Panc1 (cell line): ENCODE data around the gene PCCA. TPM values are rescaled to one million over a fixed set of nuclear protein-coding genes. Genes with fewer than 3 reads are reported as not detected.

ENCODE experiments used
- ATAC-seq: fragments of 200-7000 bp; cut with Tn5 transposase; 2 replicates; pipeline ENCODE4 v1.9.1; 2020; ENCODE audit warnings: mild to moderate bottlenecking, moderate library complexity
- BruUV-seq: library from RNA; stranded (reverse); fragments of 400-500 nt; replicated peaks from 2 replicates; lab custom pipeline; 2021; lab: Mats Ljungman, UMichigan
- CTCF ChIA-PET: fragments of 300-600 bp; sonication (Branson Sonifier 250); formaldehyde crosslinking; loops from one replicate; lab custom pipeline; 2022; ENCODE audit warnings: antibody characterized with exemption; lab: Charles Lee
- POLR2A ChIA-PET: fragments of 300-600 bp; sonication (Branson Sonifier 250); formaldehyde crosslinking; loops from one replicate; lab custom pipeline; 2022; ENCODE audit warnings: antibody characterized with exemption; lab: Charles Lee
- DNase-seq: peaks from one replicate; pipeline ENCODE4 v3.0.0-alpha.2; 2010; ENCODE audit warnings: low read depth, low spot score
- H3K27ac ChIP-seq: 2 replicates; pipeline ENCODE4 v1.5.1; 2011; ENCODE audit warnings: mild to moderate bottlenecking, low read length, inconsistent platforms
- H3K27me3 ChIP-seq: fragments of 200-500 bp; sonication (Bioruptor generic); 2 replicates; pipeline ENCODE4 v1.6.0; 2014; ENCODE audit warnings: low read length, inconsistent platforms; ENCODE audit not compliant: control insufficient read depth, insufficient read depth
- H3K36me3 ChIP-seq: fragments of 200-500 bp; sonication (Bioruptor generic); 2 replicates; pipeline ENCODE4 v1.5.1; 2014; ENCODE audit warnings: inconsistent platforms, mild to moderate bottlenecking, low read length, moderate library complexity; ENCODE audit not compliant: control insufficient read depth, insufficient read depth
- H3K4me1 ChIP-seq: 2 replicates; pipeline ENCODE4 v1.5.1; 2011; ENCODE audit warnings: inconsistent platforms, mild to moderate bottlenecking, low read length, moderate library complexity; ENCODE audit not compliant: control insufficient read depth, insufficient read depth
- H3K4me3 ChIP-seq, 2 experiments: 2 replicates each; pipeline ENCODE4 v1.5.1; 2011 to 2012; ENCODE audit warnings: low read depth in 2 of 2, low read length in 2 of 2, mild to moderate bottlenecking in 2 of 2, inconsistent platforms in 1 of 2, moderate library complexity in 1 of 2
- H3K9me3 ChIP-seq: fragments of 200-500 bp; sonication (Bioruptor generic); 2 replicates; pipeline ENCODE4 v1.5.1; 2014; ENCODE audit warnings: low read depth, mild to moderate bottlenecking, inconsistent platforms, low read length, moderate library complexity; ENCODE audit not compliant: control insufficient read depth, insufficient read depth
- POLR2AphosphoS5 ChIP-seq: IDR thresholded peaks from 2 replicates; pipeline ENCODE4 v1.6.1; 2012; ENCODE audit warnings: mild to moderate bottlenecking, low read depth, low read length, moderate library complexity
- REST ChIP-seq, 2 experiments: IDR thresholded peaks; 2 replicates each; pipeline ENCODE4 v1.6.1; 2011 to 2012; ENCODE audit warnings: low read depth in 2 of 2, control low read depth in 1 of 2, low read length in 1 of 2, mild to moderate bottlenecking in 1 of 2, moderate library complexity in 1 of 2; ENCODE audit not compliant: insufficient read depth in 1 of 2
- SIN3A ChIP-seq: IDR thresholded peaks from 2 replicates; pipeline ENCODE4 v1.6.1; 2012; ENCODE audit warnings: low read depth, mild to moderate bottlenecking, low read length, moderate library complexity, borderline replicate concordance; ENCODE audit not compliant: insufficient read depth
- TCF7L2 ChIP-seq: IDR thresholded peaks from 2 replicates; pipeline ENCODE4 v1.6.1; 2011; ENCODE audit warnings: mild to moderate bottlenecking, low read depth, low read length, inconsistent platforms
- in situ Hi-C: cut with HindIII; loops from 2 replicates; pipeline ENCODE4 v1.10.0; 2016; ENCODE audit warnings: low sequenced_read_pairs, low pct_unique_long_range_greater_than_20kb
- intact Hi-C: fragments of 100-400 bp; cut with micrococcal nuclease; formaldehyde crosslinking; loops from one replicate; pipeline ENCODE4 v1.10.0; 2022; ENCODE audit not compliant: unreplicated experiment
- total RNA-seq: library from RNA; stranded (reverse); gene quantifications from one replicate; pipeline ENCODE4 v1.2.1, GENCODE V29; 2021; ENCODE audit not compliant: unreplicated experiment
- TF ChIP-seq, protein P1 (sequence below): fragments of 450-650 bp; IDR thresholded peaks from 2 replicates; pipeline ENCODE4 v1.5.1; 2017; ENCODE audit warnings: mild to moderate bottlenecking

The PCCA gene
- total RNA-seq, 1 experiment from 2014 or later: 14.7 TPM

GRCh38 chr13:100409132-100409531 is 320.2 kb downstream of the PCCA start:
- CTCF ChIA-PET: no interaction called here
- no TSS peak for BruUV-seq
- ATAC-seq: no peak
- in situ Hi-C loops (no loop called here), intact Hi-C loops (no loop called here)
- Histone ChIP-seq H3K4me1 (no peaks in the 10 kb centered on the region), H3K36me3 (no peaks in the 10 kb centered on the region), H3K9me3 (peaks cover 4% of the 10 kb centered on the region; the same call in 1 of the 2 replicates), H3K27me3 (no peaks in the 10 kb centered on the region), H3K4me3 (no peak overlapping the region), H3K27ac (no peak overlapping the region)
- DNase-seq: no peak
- POLR2A ChIA-PET: no interaction called here
- no peak for TF ChIP-seq POLR2AphosphoS5
- no peak for TF ChIP-seq REST (IDR thresholded peaks at IDR 0.05; ENCODE audit: insufficient read depth in 1 of 2, low read depth in 2 of 2, low read length in 1 of 2)
- no peak for TF ChIP-seq TCF7L2
- no peak for TF ChIP-seq SIN3A

GRCh38 chr13:100423375-100423774 is 334.5 kb downstream of the PCCA start:
- ATAC-seq (no peak), DNase-seq (no peak)
- Histone ChIP-seq H3K9me3 (no peaks in the 10 kb centered on the region), H3K4me3 (no peak overlapping the region), H3K27ac (peak overlapping the region; percentile 39; the same call in 1 of the 2 replicates), H3K27me3 (no peaks in the 10 kb centered on the region), H3K36me3 (no peaks in the 10 kb centered on the region), H3K4me1 (no peaks in the 10 kb centered on the region; the same call in 1 of the 2 replicates)
- in situ Hi-C loops: no loop called here
- intact Hi-C loops: no loop called here
- ChIA-PET POLR2A (no interaction called here), CTCF (no interaction called here)
- TF ChIP-seq, protein P1, sequence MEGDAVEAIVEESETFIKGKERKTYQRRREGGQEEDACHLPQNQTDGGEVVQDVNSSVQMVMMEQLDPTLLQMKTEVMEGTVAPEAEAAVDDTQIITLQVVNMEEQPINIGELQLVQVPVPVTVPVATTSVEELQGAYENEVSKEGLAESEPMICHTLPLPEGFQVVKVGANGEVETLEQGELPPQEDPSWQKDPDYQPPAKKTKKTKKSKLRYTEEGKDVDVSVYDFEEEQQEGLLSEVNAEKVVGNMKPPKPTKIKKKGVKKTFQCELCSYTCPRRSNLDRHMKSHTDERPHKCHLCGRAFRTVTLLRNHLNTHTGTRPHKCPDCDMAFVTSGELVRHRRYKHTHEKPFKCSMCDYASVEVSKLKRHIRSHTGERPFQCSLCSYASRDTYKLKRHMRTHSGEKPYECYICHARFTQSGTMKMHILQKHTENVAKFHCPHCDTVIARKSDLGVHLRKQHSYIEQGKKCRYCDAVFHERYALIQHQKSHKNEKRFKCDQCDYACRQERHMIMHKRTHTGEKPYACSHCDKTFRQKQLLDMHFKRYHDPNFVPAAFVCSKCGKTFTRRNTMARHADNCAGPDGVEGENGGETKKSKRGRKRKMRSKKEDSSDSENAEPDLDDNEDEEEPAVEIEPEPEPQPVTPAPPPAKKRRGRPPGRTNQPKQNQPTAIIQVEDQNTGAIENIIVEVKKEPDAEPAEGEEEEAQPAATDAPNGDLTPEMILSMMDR: no peak
- TF ChIP-seq TCF7L2 (no peak), POLR2AphosphoS5 (no peak), REST (IDR thresholded peaks at IDR 0.05; ENCODE audit: insufficient read depth in 1 of 2, low read depth in 2 of 2, low read length in 1 of 2) (no peak), SIN3A (no peak)
- BruUV-seq: no TSS peak
